GM12865 (cell line): ENCODE measurements around the gene CYP1A1.

Experiments
- DNase-seq: peaks from one replicate; pipeline ENCODE4 v3.0.0; 2010; ENCODE audit warnings: low read depth
- H3K4me3 ChIP-seq: 2 replicates; pipeline ENCODE4 v1.5.1; 2011; ENCODE audit warnings: mild to moderate bottlenecking, low read depth, low read length, control low read depth
- CTCF ChIP-seq: IDR thresholded peaks from 2 replicates; pipeline ENCODE4 v1.5.1; 2011; ENCODE audit warnings: low read length, control low read depth, low read depth, inconsistent platforms; ENCODE audit not compliant: insufficient read depth; ENCODE audit errors: missing control alignments

Gene CYP1A1

GRCh38 chr15:74768099-74768770, 42.9 kb upstream of the CYP1A1 start:
- no peak for TF ChIP-seq CTCF
- DNase-seq, result no peak
- H3K4me3 ChIP-seq, result no peak overlapping the region

GRCh38 chr15:74767167-74768098, 42.1 kb upstream of the CYP1A1 start:
- TF ChIP-seq CTCF, result no peak
- no peak overlapping the region for H3K4me3 ChIP-seq
- DNase-seq, result no peak

GRCh38 chr15:74763416-74763815, 38.1 kb upstream of the CYP1A1 start:
- no peak for DNase-seq
- H3K4me3 ChIP-seq, result no peak overlapping the region
- TF ChIP-seq CTCF, result no peak

- no peak for TF ChIP-seq CTCF
- DNase-seq, result no peak
- no peak overlapping the region for H3K4me3 ChIP-seq
Measured at GRCh38 chr15:74762791-74763150, 37.4 kb upstream of the CYP1A1 start.

DNA sequence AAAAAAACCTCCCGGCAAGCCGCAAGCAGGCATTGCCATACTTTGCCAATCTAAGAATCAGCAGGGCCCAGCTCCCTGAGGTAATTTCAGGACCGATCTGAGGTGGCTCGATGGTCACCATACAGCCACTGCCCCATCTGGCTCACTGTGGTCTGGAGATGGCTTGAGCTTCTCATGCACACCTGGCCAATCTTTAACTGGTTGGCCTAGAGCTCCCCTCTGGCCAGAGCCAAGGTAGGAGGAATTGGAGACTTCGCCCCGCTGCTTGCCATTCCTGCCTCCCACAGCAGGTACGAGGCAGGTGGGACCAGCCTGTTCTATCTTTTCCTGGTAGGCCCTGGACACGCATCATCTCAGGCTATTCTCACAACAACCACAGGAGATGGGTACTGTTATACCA, 33.4 kb upstream of the CYP1A1 start:
- DNase-seq, result no peak
- no peak for TF ChIP-seq CTCF
- H3K4me3 ChIP-seq, result no peak overlapping the region

GRCh38 chr15:74754593-74755215, 29.4 kb upstream of the CYP1A1 start:
- DNase-seq, result no peak
- no peak for TF ChIP-seq CTCF
- no peak overlapping the region for H3K4me3 ChIP-seq
